ENCODE measurements around the gene SPATA12. TPM values are rescaled to one million over a fixed set of nuclear protein-coding genes. Genes with fewer than 3 reads are reported as not detected.

SPATA12 gene
- total RNA-seq, 1 experiment from 2014 or later = 0.22 TPM

GRCh38 chr3:57093489-57093888 lies 33.0 kb downstream of the SPATA12 start:
- Histone ChIP-seq H4K91ac (ENCODE audit: insufficient read length, low read depth, low read length) (no peak overlapping the region), H3T11ph (ENCODE audit: low read length) (no peak overlapping the region), H2BK12ac (ENCODE audit: insufficient read length, low read depth, low read length) (no peak overlapping the region), H3K14ac (ENCODE audit: insufficient read depth, low read length) (no peak overlapping the region), H2BK20ac (ENCODE audit: low read depth, low read length, poor library complexity, severe bottlenecking) (no peak overlapping the region), H3K27ac (ENCODE audit: insufficient read length, low read depth, low read length) (no peak overlapping the region), H2BK120ac (ENCODE audit: low read depth, low read length, poor library complexity, severe bottlenecking) (no peak overlapping the region), H3K79me2 (ENCODE audit: insufficient read depth, low read length) (no peaks in the 10 kb centered on the region), H3K27me3 (ENCODE audit: insufficient read depth, low read length) (no peaks in the 10 kb centered on the region), H3K4me2 (ENCODE audit: insufficient read depth, insufficient read length, low read length) (no peak overlapping the region), H3K23ac (ENCODE audit: insufficient read length, low read depth, low read length) (no peak overlapping the region), H3K56ac (ENCODE audit: insufficient read length, low read depth, low read length) (no peak overlapping the region), H2AFZ (ENCODE audit: low read length) (no peak overlapping the region), H2AK5ac (ENCODE audit: insufficient read length, low read length) (no peak overlapping the region), H3K18ac (ENCODE audit: insufficient read length, low read depth, low read length) (no peak overlapping the region), H3K9ac (ENCODE audit: extremely low read depth, insufficient read length, low read length) (no peak overlapping the region), H4K5ac (ENCODE audit: insufficient read length, low read depth, low read length) (no peak overlapping the region), H3K23me2 (ENCODE audit: insufficient read length, low read depth, low read length, poor library complexity, severe bottlenecking) (no peaks in the 10 kb centered on the region), H3K4me1 (ENCODE audit: insufficient read depth, low read length) (no peaks in the 10 kb centered on the region), H2BK5ac (ENCODE audit: insufficient read length, low read length) (no peak overlapping the region), H4K8ac (replicated peaks; ENCODE audit: insufficient read length, low read depth, low read length) (no peak overlapping the region), H3K9me3 (ENCODE audit: control insufficient read depth, low read depth, low read length) (no peaks in the 10 kb centered on the region), H4K20me1 (ENCODE audit: control insufficient read depth, insufficient read depth, insufficient read length) (peaks cover 2% of the 10 kb centered on the region), H3K4ac (ENCODE audit: low read depth, low read length) (no peak overlapping the region), H2BK15ac (ENCODE audit: low read depth, low read length) (no peak overlapping the region), H3K79me1 (ENCODE audit: insufficient read depth, low read depth, low read length, poor library complexity, severe bottlenecking) (no peaks in the 10 kb centered on the region)
- no peak; the same call in 2 of the 3 replicates for TF ChIP-seq CTCF (conservative IDR thresholded peaks at IDR 0.05)
- Mint-ChIP-seq H3K9me3 (no peaks in the 10 kb centered on the region), H3K36me3 (ENCODE audit: insufficient read depth in 1 of 3, low read depth in 3 of 3) (peaks cover 13 to 27% (median 22%) of the 10 kb centered on the region in 3 experiments; a peak in 5 of 7 replicates), H3K4me3 (no peak overlapping the region), H3K27ac (peak overlapping the region in 1 of 3 experiments; percentile 53; a peak in 2 of 7 replicates), H3K4me1 (peaks cover 11 to 12% of the 10 kb centered on the region in 2 experiments), H3K27me3 (ENCODE audit: low read depth) (no peaks in the 10 kb centered on the region)
- no peak for DNase-seq
